ENCODE data around the gene TBKBP1.
"Not testable (repeated sequence)": the region's sequence is repeated elsewhere in the genome, so short reads cannot be mapped to it uniquely, and the experiment has no call there.

The TBKBP1 gene

GRCh38 chr17:47733674-47734410 lies 39.9 kb downstream of the TBKBP1 start:
- no peak for DNase-seq

- DNase-seq, result no peak
Observed at GRCh38 chr17:47735139-47735464, 41.1 kb downstream of the TBKBP1 start.

- no peak for DNase-seq
Observed at GRCh38 chr17:47735536-47736011, 41.6 kb downstream of the TBKBP1 start.

- DNase-seq, result no peak
Observed at GRCh38 chr17:47736501-47737495, 42.8 kb downstream of the TBKBP1 start.

DNA sequence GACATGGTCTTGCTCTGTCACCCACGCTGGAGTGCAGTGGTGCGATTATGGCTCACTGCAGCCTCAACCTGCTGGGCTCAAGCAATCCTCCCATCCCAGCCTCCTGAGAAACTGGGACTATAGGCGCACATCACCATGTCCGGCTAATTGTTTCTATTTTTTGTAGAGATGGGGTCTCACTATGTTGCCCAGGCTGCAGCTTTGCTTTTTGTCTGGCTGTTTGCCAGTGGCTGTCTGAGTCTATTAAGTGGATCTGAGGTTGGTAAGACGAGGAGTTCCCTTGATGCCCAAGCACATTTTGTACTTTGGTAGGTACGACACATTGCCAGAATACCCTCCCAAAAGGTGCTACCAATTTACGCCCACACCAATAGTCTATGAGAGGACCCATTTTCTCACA lies 44.2 kb downstream of the TBKBP1 start:
- no peak for DNase-seq

DNA sequence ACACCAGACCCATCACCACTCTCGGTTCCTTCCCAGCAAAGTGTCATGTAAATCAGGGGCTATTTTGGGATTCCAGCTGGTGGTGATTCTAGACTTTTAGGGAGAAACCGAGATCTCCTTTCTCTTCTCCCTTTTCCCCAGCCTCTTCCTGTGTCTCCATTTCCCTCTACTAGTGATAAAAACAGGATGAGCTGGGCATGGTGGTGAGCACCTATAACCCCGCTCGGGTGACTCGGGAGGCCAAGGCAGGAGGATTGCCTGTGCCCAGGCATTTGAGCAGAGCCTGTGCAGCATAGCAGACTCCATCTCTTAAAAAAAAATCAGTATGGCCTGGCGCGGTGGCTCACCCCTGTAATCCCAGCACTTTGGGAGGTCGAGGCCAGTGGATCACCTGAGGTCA lies 45.2 kb downstream of the TBKBP1 start:
- DNase-seq, result no peak

- not testable (repeated sequence) for DNase-seq
Observed at GRCh38 chr17:47739945-47740344, 46.0 kb downstream of the TBKBP1 start.

- DNase-seq, result no peak
Observed at GRCh38 chr17:47741109-47741792, 47.3 kb downstream of the TBKBP1 start.

DNA sequence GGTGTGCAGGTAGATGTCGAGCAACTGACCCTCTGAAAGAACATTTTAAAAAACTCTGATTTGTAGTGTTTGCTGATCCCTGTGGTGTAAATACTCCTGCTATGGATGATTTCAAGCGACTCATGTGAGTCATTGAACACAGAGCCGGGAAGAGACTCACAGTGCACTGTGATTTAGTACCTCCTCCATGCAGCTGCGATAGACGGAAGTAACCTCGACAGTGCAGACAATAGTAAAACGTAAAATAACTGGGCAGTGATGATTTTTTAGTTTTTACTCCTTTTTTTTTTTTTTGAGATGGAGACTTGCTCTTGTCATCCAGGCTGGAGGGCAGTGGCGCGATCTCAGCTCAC lies 47.8 kb downstream of the TBKBP1 start:
- no peak for DNase-seq

- peak; percentile 20 for DNase-seq
Observed at GRCh38 chr17:47742319-47743181, 48.6 kb downstream of the TBKBP1 start.

DNA sequence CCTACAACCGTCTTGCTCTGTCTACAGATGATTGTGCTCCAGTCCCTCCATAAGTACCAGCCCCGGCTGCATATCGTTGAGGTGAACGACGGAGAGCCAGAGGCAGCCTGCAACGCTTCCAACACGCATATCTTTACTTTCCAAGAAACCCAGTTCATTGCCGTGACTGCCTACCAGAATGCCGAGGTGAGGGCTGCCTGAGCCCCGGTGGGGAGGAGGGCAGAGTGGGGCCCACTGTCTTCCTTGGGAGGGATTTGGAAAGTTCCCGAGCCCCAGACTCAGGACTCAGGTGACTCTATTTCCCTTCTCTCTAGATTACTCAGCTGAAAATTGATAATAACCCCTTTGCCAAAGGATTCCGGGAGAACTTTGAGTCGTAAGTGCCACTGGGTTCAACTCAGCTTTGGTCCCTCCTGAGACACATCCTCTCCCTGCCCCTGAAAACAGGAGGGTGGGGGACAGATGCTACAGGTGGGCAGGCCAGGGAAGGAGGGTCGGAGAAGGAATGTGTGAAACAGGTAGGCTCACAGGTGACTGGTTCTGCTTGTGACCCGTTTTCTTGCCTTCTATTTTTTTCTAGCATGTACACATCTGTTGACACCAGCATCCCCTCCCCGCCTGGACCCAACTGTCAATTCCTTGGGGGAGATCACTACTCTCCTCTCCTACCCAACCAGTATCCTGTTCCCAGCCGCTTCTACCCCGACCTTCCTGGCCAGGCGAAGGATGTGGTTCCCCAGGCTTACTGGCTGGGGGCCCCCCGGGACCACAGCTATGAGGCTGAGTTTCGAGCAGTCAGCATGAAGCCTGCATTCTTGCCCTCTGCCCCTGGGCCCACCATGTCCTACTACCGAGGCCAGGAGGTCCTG lies 50.4 kb downstream of the TBKBP1 start:
- DNase-seq, result no peak

DNA sequence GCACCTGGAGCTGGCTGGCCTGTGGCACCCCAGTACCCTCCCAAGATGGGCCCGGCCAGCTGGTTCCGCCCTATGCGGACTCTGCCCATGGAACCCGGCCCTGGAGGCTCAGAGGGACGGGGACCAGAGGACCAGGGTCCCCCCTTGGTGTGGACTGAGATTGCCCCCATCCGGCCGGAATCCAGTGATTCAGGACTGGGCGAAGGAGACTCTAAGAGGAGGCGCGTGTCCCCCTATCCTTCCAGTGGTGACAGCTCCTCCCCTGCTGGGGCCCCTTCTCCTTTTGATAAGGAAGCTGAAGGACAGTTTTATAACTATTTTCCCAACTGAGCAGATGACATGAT lies 51.0 kb downstream of the TBKBP1 start:
- DNase-seq, result no peak

- no peak for DNase-seq
Observed at GRCh38 chr17:47751471-47751870, 57.5 kb downstream of the TBKBP1 start.

DNA sequence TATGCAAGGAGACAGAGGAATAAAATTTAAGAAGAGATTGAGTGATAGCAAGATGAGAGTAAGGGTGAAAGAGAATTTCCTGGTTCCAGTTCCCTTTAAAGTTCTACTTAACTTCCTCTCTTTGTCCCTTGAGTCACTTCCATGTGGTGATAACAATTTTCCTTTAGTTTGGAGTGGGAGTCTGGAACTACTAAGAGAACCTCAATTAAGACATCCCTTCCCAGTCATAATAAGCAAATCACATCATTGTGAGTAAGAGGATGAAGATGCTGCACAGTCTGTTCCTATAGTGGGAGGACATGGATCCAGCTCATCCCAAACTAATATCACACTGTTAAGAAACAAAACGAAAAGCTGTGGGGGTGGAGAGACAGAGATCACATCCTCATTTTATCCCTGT lies 63.4 kb downstream of the TBKBP1 start:
- DNase-seq, result no peak

DNA sequence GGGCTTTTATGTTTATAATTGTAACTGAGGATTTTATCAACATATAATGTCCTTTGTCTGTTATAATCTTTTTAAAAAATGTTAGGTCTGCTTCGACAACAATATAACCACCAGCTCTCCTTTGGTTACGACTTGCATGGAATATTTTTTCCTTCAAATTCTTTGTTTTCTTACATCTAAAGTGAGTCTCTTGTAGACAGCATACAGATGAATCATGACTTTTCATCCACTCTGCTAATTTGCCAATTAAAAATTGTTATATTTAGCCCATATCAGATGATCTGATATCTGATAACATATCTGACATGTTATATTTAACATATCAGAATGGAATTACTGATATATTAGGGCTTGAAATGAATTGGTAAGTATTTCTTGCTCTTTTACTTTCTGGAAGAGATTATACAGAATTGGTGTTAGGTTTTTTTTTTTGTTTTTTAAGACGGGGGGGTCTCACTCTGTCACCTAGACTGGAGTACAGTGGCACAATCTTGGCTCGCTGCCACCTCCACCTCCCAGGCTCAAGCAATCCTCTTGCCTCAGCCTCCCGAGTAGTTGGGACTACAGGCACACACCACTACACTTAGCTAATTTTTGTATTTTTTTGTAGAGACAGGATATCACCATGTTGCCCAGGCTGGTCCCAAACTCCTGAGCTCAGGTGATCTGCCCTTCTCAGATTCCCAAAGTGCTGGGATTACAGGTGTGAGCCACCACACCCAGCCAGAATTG lies 66.6 kb downstream of the TBKBP1 start:
- DNase-seq, result no peak
